Activated T-cell treated with anti-CD3 and anti-CD28 coated beads for 48 hours (primary cell): Measurements from ENCODE around the gene HHAT.

Experiments used
- DNase-seq: peaks from one replicate; pipeline ENCODE4 v3.0.0-alpha.2; 2020; ENCODE audit warnings: low read depth

HHAT gene

DNA sequence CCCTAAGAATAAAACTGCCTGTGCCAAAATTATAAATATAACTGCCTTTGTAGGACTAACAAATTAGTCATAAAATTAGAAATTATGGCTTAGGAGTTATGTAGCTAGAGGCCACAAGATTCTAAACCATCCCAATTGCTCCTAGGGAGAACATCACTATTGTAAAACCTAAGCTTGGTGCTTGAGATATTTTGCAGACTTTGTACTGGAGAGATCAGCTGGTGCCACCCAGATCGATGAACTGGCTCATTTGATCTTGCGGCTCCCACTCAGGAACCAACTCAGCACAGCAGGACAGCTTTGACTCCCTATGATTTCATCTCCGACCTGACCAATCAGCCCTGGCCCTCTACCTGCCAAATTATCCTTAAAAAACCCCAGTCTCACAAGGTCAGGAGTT lies 30.6 kb downstream of the HHAT start:
- DNase-seq: no peak

DNA sequence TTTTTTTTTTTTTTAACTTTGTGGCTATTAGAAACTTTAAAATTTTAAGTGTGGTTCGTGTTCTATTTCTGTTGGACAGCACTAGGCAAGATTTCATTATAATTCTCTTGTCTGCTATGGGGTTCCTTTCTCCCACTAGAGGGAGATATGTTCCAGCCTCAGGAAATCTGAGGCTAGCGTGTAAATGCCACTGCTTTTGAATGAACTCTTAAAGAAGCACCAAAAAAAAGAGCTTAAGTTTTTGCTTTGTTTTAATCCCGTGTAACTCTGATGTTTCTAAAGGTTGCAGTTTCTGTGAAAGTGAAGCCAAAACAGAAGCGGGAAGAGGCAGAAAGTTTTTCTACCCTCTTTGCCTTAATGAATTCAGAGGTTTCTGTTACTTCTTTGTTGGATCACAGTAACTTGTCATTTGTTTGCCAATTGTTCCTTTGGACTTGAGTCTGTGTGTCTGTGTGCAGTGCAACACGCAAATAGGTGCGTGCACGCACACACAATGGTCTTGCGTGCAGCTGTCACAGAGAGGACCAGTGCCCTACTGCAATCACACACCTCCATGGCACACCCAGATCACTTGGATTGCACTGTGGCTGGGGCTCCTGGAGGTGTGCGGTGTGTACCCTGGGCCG lies 32.3 kb downstream of the HHAT start:
- no peak for DNase-seq

DNA sequence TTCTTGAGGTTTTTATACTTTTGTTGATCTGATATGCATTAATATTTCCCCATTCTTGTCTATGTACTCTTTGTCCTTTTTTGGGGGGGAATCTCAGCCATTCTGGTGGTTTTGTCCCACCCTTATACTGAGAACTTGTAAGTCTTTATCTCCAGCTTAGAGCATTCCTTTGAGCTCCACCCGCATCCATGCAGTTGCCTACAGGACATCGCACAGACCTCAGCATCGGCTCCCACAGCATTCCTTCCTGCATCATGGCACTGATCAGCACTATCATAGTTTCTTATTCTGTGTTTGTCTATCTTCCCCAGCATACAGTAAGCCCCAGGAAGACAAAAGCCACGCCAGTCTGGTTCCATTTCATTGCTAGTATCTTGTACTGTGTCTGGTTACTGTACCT lies 33.0 kb downstream of the HHAT start:
- DNase-seq: no peak

DNA sequence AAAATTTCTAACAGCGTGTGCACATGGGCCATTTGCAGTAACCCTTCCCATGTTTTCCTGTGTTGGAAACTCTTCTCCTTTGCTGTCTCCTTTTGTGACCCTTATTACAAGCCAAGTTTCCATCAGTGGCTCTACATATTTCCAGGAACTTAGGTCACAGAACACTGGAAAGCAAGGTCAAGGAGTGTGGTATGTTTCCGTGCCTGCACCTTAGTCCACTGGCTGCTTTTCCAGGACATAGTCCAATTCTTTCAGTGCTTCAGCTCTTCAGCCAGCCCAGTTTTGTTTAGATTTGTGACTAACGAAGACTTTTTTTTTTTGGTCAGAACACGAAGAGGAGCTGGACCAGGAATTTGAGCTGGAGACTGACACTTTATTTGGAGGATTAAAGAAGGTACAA lies 33.8 kb downstream of the HHAT start:
- no peak for DNase-seq

DNA sequence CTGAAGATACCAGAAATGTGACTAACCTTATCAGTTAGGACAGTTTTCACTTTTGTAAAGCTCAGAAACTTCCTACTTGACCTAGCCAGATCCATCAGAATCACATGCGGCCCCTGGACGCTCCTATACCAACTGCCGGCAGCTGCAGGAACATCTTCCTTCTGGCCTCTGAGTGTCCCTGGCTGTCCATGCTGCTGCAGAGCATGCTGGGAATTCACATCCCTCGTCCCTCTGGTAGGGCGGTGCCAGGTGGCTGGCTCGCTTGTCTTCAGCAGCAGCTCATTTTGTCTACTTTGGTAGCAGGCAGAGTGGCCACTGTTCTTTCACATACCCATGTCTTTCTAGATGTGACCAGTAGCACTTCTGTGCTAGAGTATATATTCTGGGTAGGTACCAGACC lies 34.4 kb downstream of the HHAT start:
- no peak for DNase-seq

DNA sequence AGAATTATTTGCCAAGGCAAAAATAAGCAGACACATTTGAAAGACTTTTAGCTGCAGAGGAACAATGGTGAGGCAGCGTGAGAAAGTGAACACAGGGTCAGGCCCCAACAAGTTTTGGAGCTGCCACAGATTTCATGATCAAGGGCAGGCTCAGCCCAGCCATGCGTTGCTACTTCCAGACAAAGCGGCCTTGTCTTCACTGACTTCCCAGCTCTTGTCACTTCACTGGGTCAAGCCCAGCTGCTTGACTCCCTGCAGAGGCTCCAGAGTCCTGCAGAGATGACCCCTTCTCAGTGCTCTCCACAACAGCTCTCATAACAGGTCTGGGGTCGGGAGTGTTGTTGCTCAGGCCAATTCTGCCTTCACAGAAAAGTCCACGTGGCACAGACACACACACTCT lies 35.8 kb downstream of the HHAT start:
- DNase-seq: no peak

DNA sequence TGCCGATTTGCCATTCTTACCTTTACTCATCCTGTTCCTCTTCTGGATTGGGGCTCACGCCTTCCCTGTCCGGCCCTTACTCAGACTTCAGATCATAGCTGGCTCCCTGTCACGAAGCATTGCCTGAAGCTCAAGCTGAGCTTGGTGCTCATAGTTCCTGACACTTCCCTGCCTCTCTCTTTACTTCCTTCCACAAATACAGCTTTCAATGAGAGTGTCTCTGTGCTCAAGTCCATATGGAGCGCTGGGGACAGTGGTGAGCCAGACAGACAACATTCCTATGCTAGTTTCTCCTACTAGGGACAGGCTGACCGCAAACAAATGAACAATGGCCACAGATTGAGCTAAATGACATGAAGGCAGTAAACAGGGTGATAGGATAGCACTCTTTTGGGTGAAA lies 38.1 kb downstream of the HHAT start:
- no peak for DNase-seq

DNA sequence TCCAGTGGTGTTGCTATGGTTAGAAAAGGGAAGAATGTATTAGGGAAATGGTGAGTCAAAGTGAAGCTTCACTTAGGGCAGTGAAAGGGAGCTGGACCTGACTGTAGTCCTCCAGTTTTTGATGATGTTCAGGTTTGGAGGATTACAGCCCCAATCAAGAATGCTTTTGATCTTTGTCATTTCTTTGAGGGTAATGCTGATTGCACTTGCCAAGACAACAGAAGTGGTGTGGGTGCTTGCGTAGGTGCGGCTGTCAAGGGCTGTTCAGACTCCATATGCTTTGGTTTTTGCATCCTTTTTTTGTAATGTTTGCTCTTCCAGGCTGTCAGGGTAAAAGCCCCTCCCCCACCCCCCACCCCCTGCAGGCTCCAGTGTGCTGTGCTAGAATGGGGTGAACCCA lies 38.9 kb downstream of the HHAT start:
- DNase-seq: no peak

DNA sequence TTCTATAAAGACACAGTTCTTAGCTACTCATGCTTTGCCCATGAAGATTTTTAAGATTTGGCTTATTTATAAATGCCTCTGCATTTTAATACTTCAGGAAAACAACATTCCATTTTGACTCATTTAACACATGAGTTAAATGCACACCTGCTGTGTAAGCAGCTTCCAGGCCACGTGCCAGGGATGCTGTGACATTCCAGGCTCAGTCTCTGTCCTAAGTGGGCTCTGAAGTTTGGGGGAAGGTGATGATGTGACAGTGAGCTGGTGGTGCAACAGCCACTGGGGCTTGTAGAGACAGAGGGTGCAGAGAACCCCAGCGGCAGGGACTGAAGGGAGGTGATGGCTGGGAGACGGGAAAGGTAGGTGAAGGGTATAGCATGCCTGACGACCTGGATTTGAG lies 40.7 kb downstream of the HHAT start:
- no peak for DNase-seq

DNA sequence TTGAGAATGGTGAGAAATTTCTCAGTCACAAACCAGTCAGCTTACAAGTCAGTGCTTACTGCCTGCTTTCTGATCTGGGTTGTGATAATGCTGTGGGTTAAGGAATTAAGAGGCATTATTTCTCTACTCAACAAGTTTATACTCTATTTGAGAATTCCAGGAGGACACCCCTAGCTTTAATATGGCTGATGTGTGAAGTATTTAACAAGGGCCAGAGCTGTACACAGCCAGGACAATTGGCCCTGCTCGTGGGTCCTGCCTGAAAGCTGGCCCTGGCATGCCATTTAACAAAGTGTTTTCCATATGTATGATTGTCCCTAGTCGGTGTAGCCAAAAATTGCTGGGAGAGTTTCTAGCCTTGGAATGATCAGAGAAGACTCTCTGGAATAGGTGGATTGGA lies 43.2 kb downstream of the HHAT start:
- DNase-seq: no peak

DNA sequence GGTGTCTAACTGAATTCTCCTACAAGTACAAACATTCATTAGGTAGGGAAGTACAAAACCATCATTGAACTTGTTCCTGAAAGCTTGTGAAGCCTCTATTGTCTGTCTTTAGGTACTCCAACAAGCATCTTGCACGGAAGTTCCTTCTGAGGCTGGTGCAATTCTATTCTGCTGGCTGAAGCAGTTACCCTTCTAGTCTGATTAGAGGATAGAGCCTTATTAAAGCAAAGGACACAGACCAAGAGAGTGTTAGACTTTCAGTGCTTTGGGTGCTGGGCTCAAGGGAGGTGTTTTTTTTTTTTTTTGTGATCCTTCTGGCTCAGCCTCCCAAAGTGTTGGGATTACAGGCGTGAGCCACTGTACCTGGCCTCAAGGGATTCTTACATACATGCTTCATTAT lies 43.8 kb downstream of the HHAT start:
- no peak for DNase-seq

DNA sequence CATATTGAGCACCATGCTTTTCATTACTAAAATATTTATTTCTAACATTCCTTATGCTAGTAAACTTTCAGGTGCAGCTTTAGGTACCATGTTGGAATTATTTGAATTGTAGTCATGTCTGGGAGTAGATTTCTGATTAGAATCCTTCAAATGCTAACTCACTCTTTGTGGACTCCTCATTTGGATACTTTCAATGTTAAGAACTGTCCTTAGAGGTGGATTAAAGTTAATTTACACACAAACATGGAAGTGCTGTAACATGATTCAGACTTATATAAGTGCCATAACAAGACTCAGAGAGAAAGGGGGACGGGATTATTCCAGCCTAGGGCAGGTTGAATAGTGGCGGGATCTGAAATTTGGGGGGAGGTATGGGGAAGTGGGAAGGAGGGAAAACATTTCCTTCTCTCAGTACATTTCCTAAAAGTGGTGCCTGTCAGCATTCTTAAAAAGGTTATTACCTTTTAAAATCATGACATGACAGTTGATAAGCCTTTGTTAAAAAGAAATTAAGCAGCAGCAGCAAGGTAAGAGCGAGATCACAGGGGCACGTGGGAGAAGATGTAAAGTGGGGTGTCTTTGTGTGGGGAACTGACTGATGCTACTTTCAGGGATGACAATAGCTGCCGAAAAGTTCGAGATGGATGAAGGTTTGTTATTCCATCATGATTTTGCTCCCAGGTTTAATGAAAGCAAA lies 44.4 kb downstream of the HHAT start:
- no peak for DNase-seq

DNA sequence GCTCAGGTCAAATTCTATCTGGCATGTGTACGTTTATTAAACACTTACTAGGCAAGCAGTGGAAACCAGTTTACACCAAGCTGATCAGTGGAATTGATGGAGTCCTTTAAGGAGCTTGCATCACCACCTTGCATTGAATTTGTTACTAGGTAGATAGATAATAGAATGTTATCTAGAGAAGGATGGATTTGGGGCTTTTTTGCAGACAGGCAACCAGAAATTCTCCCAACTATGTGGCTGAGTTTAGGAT lies 44.9 kb downstream of the HHAT start:
- no peak for DNase-seq

DNA sequence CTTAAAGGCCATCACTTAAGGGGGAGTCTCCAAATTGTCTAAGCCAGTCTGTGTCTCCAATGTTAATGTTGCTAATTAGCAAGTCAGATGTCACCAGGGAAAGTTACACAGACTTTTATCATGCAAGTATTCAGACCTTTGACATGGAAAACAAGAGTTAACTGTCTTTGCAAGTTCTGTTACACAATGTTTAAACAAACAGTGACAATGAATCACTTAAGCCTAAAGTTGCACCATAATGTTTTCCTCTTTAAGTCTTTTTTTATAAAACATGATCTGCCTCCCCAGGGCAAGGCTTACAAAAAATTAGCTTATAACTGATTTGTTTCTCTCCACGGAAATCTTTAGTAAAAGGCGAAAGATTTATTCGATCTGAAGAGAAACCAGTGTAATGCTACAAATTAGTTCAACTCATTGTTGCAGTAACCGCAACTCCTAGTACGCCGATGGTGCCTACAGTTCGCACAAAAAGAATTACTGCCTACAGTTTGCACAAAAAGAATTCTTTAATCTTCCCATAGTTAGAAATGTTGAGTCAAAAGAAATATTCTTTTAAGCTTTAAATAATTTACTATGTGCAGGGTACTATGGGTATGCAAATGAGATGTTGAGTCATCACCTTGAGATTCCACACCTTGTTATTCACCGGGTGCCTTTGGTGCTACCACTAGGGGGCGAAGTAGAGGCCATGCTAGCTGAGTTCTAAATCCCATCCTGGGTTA lies 45.3 kb downstream of the HHAT start:
- DNase-seq: peak; percentile 67

DNA sequence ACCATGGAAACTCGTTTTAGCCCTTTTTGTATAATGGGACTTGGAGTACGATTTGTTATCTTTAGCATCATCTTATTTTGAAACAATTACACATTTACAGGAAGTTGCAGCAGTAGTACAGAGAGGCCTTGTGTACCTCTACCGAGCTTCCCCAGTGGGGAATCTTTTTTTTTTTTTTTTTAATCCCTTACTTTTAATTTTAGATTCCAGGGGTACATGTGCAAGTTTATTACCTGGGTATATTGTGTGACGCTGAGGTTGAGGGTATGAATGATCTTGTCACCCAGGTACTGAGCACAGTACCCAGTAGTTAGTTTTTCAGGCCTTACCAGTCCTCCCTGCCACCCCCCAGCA lies 45.9 kb downstream of the HHAT start:
- DNase-seq: no peak

DNA sequence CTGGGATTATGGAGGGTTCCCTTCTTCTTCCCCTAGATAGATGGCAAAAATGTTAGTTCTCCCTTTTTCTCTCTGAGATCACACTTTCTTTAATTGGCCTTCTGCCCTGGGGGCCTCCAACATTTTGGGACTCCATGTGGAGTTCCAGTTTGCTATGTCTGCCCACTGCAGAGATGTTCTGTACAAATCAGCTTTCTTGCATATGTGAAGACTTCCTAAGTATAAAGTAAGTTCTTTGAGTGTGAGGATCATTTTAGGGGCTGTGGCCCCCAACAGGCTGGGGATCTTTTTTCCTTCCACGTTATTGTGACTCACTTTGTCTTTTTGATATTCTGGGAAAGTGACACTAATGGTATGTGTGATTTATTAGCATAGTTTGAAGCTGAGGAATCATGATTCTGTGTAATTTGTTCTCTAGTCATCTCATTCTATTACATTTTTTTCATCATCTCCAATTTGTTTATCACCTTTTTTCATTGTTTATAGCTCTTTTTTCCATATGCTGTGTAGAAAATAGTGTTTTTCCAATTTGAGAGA lies 48.2 kb downstream of the HHAT start:
- no peak for DNase-seq

DNA sequence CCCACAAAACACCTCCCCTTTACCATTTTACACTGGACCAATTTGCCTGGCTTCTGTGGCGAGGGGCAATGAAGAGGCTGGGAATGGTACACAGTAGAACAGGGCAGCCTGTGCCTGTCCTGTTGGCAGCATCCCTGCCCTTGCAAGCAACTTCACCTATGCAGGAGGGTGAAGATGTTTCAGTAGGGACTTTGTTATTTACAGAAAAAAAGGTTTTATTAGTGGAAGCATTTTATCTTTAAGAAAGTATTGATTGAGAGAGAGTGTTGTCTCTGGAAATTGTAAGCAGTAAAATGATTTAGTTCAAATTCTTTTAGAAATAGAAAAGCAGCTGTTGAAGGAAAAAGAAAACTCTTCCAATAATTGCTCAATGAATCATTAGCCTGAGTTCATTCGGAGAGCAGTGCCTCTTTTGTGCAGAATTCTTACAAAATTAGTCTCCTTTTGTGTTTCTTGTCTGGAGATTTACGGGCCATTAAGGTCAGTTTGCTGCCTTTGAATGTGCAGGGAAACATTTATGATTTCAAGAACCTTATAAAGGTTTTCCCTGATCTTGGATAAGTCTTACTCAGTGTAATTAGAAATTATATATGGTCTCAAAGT lies 49.1 kb downstream of the HHAT start:
- DNase-seq: no peak

DNA sequence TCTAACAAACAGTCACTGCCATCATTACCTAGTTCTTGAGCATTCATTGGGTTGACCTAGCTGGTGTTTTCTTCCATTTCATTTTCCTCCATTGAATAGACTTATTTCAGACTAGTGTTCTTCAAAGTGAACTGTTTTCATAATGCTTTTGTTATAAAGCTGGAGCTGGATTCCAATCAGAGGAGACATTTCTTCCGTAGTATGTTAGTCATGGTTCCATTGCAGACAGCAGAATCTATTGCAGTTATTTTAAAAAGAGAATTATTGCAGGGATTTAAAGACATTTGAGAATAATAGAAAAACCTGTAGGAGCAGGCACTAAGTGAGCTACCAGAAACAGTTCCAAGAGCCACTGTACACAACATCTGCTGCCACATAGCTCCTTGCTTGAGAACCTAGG lies 50.0 kb downstream of the HHAT start:
- DNase-seq: no peak

DNA sequence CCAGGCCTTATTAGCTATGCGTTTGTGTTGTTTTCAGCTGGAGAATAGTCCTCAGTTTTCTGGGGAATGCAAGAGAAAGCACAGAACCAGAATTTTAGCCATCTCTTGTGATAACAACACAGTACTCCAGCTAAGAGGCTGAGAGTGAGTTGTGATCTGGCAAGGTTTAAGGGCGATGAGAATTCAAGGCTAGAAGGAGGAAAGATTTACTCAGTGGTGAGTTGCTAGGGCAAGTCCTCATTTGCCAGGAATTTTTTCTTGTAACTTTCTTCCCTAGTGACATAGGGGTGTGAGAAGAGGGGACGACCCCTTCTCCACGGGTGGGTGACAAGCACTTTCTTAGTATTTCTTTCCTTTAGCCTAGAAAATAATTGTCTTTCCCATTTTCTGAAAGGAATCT lies 53.2 kb downstream of the HHAT start:
- DNase-seq: no peak

DNA sequence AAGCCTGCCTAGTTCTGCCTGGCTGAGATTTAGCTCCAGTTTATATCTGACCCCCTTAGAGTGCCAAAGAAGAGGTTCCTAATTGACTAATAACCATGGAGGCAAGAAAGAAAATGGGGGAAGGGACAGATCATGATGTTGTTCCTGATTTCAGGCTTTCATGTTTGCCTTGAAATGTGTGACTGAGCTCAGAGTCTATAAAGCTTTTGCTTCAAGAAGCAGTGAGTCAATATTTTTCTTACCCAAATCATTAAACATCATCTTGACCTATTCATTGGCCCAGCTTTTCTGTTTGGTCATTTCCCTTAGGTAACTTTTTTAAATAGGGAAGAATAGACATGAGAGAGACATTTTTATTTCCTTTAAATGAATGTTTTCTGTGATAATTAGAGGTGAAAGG lies 55.9 kb downstream of the HHAT start:
- DNase-seq: no peak

DNA sequence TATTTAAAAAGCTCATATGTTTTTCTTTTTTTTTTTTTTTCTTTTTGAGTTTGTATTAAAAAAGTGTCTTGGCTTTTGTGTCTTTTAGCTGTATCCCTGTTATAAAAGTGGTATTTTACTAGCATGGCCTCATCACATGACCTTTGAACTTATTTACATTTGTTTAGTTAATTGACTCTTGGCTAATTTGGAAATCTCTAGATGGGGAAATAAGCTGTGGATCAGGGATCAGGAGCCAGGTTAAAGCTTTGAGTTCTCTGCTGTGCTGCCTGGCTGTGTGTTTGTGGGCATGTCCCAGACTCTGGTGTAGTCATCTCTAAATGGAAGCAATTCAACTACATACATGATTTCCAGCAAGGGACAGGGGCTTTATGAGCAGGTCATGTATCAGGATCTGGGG lies 56.5 kb downstream of the HHAT start:
- DNase-seq: no peak

DNA sequence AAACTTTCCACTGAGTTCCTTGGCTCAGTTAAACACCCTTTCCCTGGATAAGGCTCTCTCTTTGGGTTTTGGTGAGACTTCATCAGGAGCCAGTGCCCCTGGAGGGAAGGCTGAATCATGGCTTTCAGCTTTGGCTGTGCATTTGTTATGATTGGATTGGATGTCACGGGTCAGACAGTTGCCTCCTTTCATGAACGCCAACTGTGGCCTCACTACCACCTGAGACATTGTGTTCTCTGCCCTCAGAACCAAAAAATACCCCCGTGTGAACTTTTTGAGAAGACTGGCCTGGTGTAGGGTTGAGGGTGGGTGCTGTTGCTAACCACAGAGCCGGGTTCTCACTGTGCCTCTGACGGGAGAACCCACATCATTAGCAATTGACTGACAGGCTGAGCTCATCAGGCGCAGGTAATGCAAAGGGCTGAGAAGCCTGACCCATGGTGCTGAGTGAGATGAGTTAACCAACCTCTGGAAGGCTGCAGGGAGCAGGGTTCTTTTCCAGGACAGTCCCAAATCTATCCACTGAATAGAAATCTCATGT lies 65.6 kb downstream of the HHAT start:
- DNase-seq: no peak

DNA sequence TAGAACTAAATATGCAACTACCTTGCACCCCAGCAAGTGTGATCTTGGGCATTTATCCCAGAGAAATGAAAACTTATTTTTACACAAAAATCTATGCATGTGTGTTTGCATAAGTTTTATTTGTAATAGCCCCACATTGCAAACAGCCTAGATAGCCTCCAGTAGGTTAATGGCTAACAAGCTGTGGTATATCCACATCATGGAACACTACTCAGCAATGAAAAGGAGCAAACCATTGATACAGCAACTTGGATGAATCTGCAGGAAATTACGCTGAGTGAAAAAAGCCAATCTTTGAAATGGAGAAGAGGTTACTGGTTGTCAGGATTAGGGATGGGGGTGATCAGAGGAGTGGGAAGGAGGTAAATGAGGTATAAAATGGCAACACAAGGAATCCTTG lies 67.8 kb downstream of the HHAT start:
- no peak for DNase-seq
